Neural cell (in vitro differentiated cells): ENCODE measurements around the gene WNT3.

Experiments
- EP300 ChIP-seq: fragments of 450-650 bp; conservative IDR thresholded peaks from 2 replicates; pipeline ENCODE4 v1.6.1; 2014; ENCODE audit warnings: antibody characterized with exemption, mild to moderate bottlenecking, moderate library complexity; ENCODE audit not compliant: poor library complexity, severe bottlenecking
- EZH2 ChIP-seq: fragments of 200-600, 300-800 bp; shearing (Covaris generic), sonication (generic); IDR thresholded peaks from 2 replicates; pipeline ENCODE4 v1.6.1; 2014; ENCODE audit warnings: antibody characterized with exemption, low read length, borderline replicate concordance, mild to moderate bottlenecking; ENCODE audit not compliant: insufficient read depth, poor library complexity, severe bottlenecking
- POLR2AphosphoS5 ChIP-seq: IDR thresholded peaks from 2 replicates; pipeline ENCODE4 v1.6.1; 2012
- RAD21 ChIP-seq: fragments of 450-650 bp; conservative IDR thresholded peaks from 2 replicates; pipeline ENCODE4 v1.6.1; 2014; ENCODE audit warnings: antibody characterized with exemption, mild to moderate bottlenecking, moderate library complexity
- TF ChIP-seq, protein P1 (sequence below): fragments of 450-650 bp; IDR thresholded peaks from 2 replicates; pipeline ENCODE4 v1.5.1; 2014; ENCODE audit warnings: antibody characterized with exemption, mild to moderate bottlenecking, moderate library complexity; ENCODE audit not compliant: poor library complexity, severe bottlenecking
- TF ChIP-seq, protein P2 (sequence below): IDR thresholded peaks from 2 replicates; pipeline ENCODE4 v1.6.1; 2012; ENCODE audit warnings: borderline replicate concordance

DNA sequence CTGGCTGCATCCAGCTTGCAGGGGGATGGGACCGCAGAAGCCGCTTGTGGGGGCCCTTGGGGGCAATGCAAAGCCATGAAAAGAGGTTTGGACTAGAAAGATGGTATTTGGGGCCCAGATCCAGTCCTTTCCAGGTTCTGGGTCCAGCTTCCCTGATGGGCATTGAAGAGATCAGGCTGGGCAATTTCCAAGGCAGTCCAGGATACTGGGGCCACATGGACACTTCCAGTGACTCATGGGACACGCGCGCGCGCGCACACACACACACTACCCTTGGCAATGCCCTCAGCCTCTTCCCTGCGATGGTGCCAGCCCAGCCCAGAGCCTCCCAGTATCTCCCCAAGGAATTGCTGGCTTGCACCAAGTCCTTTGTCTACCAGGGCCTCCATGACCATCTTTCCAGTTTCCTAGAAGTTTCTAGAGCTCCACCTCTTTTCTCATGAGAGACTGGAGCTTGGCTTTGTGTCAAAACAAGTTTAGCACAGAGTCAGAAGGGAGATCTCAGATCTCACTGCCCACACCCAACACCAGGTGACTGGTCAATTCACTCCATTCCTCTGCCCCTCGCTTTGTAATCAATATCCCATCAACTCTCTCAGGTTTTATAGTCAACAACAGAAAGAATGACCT lies 44.3 kb downstream of the WNT3 start:
- TF ChIP-seq, protein P1, sequence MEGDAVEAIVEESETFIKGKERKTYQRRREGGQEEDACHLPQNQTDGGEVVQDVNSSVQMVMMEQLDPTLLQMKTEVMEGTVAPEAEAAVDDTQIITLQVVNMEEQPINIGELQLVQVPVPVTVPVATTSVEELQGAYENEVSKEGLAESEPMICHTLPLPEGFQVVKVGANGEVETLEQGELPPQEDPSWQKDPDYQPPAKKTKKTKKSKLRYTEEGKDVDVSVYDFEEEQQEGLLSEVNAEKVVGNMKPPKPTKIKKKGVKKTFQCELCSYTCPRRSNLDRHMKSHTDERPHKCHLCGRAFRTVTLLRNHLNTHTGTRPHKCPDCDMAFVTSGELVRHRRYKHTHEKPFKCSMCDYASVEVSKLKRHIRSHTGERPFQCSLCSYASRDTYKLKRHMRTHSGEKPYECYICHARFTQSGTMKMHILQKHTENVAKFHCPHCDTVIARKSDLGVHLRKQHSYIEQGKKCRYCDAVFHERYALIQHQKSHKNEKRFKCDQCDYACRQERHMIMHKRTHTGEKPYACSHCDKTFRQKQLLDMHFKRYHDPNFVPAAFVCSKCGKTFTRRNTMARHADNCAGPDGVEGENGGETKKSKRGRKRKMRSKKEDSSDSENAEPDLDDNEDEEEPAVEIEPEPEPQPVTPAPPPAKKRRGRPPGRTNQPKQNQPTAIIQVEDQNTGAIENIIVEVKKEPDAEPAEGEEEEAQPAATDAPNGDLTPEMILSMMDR = no peak
- TF ChIP-seq EZH2 (no peak), EP300 (no peak), RAD21 (no peak), POLR2AphosphoS5 (no peak)
- TF ChIP-seq, protein P2, sequence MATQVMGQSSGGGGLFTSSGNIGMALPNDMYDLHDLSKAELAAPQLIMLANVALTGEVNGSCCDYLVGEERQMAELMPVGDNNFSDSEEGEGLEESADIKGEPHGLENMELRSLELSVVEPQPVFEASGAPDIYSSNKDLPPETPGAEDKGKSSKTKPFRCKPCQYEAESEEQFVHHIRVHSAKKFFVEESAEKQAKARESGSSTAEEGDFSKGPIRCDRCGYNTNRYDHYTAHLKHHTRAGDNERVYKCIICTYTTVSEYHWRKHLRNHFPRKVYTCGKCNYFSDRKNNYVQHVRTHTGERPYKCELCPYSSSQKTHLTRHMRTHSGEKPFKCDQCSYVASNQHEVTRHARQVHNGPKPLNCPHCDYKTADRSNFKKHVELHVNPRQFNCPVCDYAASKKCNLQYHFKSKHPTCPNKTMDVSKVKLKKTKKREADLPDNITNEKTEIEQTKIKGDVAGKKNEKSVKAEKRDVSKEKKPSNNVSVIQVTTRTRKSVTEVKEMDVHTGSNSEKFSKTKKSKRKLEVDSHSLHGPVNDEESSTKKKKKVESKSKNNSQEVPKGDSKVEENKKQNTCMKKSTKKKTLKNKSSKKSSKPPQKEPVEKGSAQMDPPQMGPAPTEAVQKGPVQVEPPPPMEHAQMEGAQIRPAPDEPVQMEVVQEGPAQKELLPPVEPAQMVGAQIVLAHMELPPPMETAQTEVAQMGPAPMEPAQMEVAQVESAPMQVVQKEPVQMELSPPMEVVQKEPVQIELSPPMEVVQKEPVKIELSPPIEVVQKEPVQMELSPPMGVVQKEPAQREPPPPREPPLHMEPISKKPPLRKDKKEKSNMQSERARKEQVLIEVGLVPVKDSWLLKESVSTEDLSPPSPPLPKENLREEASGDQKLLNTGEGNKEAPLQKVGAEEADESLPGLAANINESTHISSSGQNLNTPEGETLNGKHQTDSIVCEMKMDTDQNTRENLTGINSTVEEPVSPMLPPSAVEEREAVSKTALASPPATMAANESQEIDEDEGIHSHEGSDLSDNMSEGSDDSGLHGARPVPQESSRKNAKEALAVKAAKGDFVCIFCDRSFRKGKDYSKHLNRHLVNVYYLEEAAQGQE = no peak
